ENCODE measurements around the gene ST8SIA5.
A peak's percentile ranks its signal among the peaks of the same experiment; 100 is the strongest.

The ST8SIA5 gene

GRCh38 chr18:46668694-46669093 is 88.2 kb downstream of the ST8SIA5 start:
- DNase-seq (ENCODE audit: low read depth) = no peak

DNA sequence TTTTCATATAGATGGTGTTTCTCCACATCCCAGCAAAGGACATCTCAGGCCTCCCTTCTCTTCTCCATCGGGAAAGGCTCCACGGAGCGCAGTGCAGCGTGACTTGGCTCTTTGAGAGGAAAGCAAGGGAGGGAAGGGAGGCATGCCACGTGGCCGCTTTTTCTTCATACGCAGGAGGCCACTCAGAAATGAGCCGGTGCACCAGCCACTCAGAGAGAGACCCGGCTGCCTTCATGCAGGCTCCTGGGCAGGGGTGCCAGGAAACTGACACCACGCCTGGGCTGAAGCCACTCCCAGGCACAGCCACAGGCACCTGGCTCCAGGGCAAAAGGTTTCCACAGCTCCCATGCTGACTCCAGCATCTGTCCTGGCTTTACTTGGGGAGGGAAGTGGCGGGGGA is 88.7 kb downstream of the ST8SIA5 start:
- DNase-seq (ENCODE audit: low read depth) = no peak

DNA sequence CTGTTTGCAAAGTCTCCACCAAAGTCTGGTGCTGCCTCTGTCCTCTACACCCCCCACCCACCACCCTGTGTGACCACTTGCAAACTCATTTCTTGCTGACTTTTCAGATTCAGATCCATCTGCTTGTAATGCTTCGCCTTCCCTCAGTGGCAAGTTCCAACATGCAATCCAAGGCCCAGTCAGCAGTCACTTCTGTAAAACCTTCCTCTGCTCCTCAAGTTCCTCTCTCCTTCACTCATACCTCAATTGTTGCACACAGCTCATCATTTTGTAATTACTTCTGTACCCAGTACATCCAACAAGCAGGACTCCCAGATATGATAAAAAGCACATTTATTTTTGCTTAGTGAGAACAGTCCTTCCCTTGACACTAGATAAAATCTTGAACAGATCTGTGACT is 93.3 kb downstream of the ST8SIA5 start:
- no peak for DNase-seq (ENCODE audit: low read depth)

DNA sequence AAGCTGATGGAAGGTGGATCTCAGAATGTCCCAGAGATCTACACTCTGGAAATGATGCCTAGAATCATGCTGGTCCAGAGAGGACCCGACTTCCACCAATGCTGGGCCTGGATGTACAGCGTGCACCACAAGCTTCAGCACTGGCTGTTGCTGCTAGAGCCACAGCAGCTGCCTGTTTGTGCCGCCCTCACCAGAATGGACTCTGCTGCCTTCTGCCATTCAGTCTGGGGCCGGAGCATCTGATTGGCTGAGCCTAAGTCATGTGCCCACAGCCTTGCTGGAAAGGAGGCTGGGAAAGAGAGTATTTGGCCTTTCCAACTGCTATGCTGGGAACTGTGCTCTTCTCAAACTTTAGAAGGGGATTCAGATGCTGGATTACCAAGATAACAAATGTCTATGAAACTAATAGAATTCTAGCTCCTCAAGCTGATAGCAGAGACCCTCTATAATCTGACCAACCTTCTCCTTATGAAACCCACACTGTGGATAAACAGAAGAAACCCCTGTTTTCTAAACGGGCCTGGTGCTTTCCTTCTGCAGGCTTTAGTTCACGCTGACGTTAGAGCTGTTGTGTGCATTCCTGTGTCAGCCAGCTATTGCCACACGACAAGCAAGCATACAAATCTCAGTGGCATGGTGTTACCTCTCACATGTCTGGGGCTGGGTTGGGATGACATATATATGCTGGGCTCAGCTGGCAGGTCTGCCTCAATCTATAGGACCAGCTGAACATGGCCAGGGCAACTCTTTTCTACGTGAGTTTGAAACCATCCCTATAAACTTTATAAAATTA is 95.7 kb downstream of the ST8SIA5 start:
- no peak for DNase-seq (ENCODE audit: low read depth)

DNA sequence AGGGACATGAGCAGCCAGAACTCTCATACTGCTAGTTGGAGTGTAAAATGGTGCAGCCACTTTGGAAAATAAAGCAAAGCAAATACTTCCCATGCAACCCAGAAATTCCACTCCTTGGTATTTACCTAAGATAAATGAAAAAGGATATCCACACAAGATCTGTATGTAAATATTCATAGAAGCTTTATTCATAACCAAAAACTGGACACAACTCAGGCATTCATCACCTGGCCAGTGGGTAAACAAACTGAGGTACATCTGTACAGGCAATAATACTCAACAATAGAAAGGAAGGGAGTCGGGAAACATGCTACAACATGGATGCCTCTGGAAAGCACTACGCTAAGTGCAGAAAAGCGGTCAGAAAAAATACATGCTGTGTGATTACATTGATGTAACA is 97.4 kb downstream of the ST8SIA5 start:
- no peak for DNase-seq (ENCODE audit: low read depth)

DNA sequence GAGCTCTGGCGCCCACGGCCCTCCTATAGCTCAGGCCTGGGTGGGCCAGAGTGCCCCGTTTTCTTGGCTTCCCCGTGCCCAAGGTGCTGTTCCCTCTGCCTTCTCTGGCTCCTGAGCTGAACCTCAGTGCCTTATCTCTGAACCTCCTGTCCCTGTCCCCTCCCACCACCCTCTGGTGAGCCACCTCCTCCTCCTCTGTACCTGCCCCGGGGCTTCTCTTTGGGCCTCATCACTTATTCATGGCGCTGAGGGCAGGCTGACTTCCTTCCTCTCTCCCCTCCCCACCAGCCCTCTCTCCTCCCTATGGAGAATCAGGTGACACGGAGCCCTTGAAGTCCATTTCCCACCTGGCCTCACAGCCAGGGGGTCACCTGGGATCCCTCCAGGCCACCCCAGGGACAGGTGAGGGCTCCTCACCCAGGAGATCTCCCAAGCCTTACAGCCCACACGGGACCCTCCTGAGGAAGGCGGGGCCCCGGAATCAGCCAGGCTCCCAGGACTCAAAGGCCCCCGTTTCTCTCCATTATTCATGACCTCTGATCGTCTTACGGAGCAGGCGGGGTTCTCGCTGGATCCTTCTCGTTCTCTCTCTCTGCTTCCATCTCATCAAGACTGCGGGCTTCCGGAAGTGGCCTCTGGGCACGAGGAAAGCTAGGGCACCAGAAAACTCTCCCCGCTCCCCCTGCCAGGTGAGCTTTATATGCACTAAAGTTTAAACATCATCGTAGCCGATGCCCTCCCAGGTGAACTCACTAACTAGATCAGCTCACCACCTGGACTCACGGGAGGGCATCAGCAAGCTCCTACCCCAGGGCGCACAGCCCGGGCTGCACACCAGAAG is 99.5 kb downstream of the ST8SIA5 start, which contains the start of gene LOXHD1:
LOXHD1 (minus strand) TSS at position 106 of the 841 bp plus-strand sequence. CDS start 187 bp downstream, outside the sequence.
- no peak for DNase-seq (ENCODE audit: low read depth)

- no peak for DNase-seq (ENCODE audit: low read depth)
Measured at GRCh38 chr18:46656326-46657114, 100.3 kb downstream of the ST8SIA5 start.

DNA sequence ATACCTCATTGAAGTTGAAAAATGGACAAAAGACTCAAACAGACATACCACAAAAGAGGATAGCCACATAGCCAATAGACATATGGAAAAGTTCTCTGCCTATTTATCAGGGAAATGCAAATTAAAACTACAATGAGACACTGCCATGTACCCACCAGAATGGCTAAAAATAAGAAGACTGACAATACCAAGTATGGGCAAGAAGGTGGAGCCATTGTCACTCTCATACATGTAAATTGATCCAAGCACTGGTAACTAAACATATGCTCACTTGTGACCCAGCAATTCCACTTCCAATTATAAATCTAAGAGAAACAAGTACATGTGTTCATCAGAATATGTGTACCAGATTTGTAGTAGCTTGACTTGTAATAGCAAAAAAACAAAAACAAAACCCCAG is 104.5 kb downstream of the ST8SIA5 start:
- DNase-seq (ENCODE audit: low read depth) = no peak

DNA sequence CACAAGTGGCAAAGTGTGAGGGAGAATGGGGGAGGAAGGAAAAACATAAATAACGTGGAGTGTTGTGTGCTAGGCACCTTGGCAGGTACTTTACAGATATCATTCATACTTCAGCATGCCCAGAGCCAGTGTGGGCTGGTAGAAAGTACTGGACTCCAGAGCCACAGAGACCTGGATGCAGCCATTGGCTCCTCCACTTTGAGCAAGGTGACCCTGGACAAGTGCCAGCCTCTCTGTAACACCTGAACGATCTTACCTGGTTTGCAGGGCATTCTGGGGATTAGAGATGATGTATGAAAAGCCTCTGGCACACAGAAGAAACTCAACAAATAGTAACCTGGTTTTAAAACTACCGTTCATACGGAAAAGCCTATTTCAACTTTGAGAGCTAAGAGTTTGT is 106.2 kb downstream of the ST8SIA5 start:
- DNase-seq (ENCODE audit: low read depth) = no peak

DNA sequence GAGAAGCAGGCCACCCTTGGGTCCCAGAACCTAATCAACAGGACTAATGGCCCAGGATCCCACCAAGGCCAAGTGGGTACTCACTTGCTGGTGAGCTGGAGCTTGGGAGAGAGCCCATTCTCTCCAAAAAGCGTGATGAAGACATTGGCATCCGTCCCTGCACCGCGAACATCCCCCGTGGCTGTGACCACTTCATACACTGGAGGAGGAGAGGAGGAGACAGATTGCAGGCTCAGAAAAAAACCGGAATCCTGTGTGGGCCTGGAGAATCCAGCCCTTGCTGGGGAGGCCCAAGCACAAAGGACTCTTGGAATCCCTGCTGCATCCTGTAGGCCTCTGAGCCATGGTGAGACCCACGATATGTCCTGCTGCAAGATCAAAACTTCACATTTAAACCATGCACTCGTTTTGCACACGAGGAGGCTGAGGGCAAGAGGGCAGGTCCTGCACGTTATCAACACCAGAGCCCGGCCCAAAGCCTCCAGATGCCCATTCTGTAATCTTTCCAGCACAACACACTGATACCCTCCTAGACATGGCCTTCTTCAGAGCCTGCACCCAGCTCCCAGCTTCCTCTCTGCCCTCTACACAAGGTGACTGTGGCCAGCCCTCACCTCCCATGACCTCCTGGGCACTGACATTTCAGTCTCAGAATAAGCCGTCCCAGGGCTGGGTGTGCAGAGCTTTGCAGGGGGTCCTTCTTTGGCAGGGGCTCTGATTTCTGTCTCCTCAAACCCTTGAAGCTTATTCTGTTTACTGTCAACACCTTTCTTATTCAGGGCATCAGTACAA is 107.6 kb downstream of the ST8SIA5 start:
- DNase-seq (ENCODE audit: low read depth) = no peak

DNA sequence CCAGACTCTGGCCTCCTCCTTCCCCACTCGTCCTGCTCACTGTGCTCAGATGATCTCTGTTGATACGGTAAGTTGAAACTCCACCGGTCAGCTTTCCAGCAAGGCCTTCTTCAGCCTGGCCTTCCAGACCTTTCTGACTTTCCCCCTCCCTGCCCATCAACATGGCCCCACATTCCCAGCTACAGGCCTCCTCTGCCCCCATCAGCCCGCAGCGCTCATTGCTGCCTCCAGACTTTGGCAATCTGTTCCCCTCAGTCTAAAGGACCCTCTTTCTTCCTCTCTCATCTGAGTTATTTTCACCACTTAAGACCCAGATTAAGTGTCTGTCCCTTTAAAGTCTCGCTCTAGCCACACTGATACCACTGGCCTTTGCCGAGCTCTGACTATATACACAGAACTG is 110.4 kb downstream of the ST8SIA5 start:
- no peak for DNase-seq (ENCODE audit: low read depth)

- no peak for DNase-seq (ENCODE audit: low read depth)
Measured at GRCh38 chr18:46642561-46642960, 114.3 kb downstream of the ST8SIA5 start.

DNA sequence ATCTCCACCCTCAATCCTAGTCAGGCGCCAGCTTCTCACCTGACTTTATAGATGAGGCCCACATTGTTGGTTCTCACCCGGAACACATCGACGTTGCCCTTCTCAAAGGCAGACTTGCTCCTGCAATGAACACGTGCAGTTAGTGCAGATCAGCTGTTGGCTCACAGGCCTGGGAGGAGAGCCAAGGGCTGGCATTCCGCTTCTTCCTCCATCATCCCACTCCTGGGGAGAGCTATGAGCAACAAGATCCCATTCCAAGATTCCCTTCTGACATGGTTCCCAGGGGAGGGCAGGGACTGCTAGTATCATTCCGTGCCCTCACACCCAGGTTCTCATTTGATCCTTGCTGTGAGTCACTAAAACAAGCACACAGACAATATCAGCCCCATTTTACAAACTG is 114.9 kb downstream of the ST8SIA5 start:
- no peak for DNase-seq (ENCODE audit: low read depth)

GRCh38 chr18:46639386-46639785 is 117.5 kb downstream of the ST8SIA5 start:
- DNase-seq (ENCODE audit: low read depth) = no peak

- no peak for DNase-seq (ENCODE audit: low read depth)
Measured at GRCh38 chr18:46636040-46636630, 120.7 kb downstream of the ST8SIA5 start.

DNA sequence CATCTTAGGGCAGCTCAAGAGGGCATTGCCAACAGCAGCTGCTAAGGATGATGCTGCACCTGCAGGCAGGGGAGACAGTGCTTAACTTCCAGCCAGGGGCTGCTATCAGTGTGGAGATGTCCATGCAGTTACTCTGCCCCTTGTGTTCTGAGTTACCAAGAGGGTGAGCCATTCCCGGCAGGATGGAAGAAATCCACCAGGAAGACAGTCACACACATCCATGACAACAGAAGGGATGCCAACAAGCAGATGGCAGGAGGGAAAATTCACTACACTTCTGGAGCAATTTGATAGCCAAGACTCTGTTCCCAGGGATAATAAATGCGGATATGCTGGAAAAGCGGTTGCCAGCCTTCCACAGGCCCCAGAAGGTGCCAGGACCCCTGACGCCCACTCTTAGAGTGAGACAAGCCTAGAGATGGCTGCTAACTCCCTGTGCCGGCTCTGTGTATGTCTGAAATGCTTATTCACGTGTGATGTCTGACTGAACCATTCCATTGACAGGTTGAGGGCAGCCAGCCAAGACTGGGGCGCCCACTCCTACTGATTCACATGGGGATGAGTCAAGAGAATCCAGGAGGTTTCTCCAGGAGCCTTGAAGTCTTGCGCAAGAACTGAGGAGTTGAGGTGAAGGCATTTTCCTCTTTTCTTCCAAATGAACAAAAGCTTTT is 124.3 kb downstream of the ST8SIA5 start:
- DNase-seq (ENCODE audit: low read depth) = peak; percentile 22

- DNase-seq (ENCODE audit: low read depth) = no peak
Measured at GRCh38 chr18:46630991-46631390, 125.9 kb downstream of the ST8SIA5 start.

- DNase-seq (ENCODE audit: low read depth) = no peak
Measured at GRCh38 chr18:46630160-46630559, 126.7 kb downstream of the ST8SIA5 start.

DNA sequence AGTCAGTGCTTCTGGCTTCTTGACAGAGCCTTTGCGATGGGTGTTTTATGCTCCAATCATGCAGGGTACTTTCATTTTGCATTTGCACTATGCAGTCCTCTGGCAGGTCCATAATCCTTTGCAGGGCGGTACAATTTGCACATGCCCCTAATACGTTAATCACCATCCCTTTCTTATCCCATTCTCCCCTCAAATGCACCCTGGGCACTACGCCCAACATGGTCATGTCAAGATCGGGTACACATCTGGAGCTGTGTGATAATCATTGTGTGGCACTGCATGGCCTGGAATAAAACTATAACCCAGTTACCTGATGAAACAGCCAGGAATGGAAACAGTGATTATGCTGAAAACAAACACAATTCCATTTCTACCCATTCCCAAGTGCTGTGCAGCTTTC is 127.5 kb downstream of the ST8SIA5 start:
- DNase-seq (ENCODE audit: low read depth) = no peak

- DNase-seq (ENCODE audit: low read depth) = no peak
Measured at GRCh38 chr18:46628206-46628605, 128.6 kb downstream of the ST8SIA5 start.

DNA sequence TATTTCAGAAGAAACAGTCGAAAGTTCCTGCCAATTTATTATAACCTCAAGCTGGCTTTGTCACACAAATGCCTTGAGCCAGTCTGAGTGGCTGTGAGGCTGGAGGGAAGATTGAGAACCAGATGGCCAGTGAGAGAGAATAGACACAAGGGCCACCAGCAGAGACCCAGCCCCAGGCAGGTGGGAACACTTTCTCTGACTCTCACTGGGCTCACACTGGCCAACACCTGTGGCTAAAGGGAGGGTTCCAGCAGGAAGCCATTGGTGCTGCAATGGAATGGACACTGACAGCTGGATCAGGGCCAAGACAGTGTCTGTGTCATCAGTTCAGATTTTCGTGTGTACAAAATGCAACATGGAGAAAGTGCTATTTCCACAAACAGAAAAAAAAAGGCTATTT is 129.7 kb downstream of the ST8SIA5 start:
- DNase-seq (ENCODE audit: low read depth) = no peak

All from non-pigmented ciliary epithelial cell (primary cell).